ENCODE measurements around the gene KRTAP12-4.
A peak's percentile ranks its signal among the peaks of the same experiment; 100 is the strongest.
"Not testable (repeated sequence)": the region's sequence is repeated elsewhere in the genome, so short reads cannot be mapped to it uniquely, and the experiment has no call there.

The KRTAP12-4 gene

GRCh38 chr21:44689740-44690139 is 35.3 kb upstream of the KRTAP12-4 start:
- not testable (repeated sequence) for H3K4me3 ChIP-seq

DNA sequence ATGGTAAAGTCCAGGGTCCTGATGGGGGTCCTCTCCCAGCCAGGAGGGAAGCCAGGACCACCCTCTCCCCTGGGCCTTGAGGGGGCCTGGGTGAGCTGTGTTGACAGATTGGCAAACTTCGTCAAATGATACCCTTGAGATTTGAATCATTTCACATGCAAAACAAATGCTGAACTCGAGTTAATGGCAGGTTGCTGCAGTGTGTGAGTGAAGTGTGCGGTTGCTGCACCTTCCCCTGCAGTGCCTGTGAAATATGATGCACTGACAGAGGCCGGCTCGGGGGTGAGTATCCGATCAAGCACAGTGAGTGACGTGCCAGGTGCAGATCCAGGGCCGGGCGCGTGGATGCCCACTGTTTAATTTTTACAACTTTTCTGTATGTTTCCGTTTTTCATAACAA is 33.2 kb upstream of the KRTAP12-4 start:
- H3K4me3 ChIP-seq = no peak overlapping the region
- H3K27ac ChIP-seq = no peak overlapping the region

More at GRCh38 chr21:44689740-44690139, 35.3 kb upstream of the KRTAP12-4 start:
- H3K27ac ChIP-seq = not testable (repeated sequence)

DNA sequence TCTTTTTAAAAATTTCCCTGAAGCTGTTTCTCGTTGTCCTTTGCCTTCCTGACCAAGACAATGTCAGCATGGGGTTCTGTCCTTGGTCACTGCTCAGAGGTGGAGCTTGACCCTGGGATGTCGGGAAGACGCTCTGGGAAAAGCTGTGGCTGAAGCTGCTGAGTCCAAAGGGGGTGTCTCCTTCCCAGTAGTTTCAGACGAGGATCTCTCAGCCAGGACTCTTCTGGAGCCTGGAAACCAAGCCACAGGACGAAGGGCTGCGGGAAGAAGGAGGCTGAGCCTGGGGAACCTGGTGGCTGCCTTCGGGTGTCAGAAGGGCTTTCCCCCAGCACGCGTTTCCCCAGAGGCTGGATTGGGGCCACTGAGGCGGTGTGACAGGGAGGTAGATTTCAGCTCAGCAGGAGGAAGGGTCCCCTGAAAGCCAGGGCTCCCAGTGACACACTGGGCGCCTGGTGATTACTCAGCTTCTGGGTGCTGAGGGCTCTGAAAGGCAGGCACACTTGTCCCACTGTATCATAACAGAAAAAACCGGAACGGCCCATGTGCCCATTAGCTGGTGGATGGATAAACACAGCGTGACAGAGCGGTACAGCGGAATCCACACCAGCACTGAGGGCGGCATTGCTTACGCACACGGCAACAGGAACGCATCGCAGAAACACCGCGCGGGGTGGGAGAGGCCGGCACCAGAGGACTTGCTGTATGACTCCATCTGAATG is 32.5 kb upstream of the KRTAP12-4 start:
- no peak overlapping the region for H3K4me3 ChIP-seq
- no peak overlapping the region for H3K27ac ChIP-seq

DNA sequence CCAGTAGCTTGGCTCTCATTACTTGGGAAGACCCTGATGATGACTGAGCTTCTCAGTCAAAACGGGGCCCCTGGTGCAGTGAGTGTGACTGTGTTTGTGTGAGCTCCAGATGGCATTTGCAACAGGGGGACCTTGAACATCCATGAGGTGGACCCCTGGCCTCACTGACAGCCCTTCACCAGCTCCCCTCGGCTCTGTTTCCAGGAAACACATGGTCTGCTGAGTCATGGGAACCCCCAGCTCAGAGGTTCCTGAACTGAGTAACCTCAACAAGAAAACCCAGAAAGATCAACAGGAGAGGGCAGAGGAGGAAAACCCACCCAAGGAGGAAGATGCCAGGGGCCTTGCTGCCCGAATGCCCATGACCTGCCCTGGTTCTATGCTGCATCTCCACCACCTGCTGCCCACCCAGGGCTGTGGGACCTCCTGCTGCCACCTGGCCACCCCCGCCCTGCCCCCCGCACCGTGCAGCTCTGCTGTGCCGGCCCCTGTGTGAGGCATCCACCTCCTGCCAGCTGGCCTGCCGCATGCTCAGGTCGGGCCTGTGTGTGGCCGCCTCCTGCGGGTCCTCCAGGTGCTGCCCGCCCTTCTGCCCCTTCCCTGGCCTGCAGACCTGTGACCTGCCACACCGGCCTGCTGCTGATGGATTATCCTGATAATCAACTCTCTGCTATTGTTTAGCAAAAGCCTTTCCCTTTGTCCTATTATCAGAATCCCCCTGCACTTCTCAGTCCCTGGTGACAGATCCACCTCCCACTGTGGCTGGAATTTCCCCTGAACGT is 31.7 kb upstream of the KRTAP12-4 start:
- no peak overlapping the region for H3K27ac ChIP-seq
- H3K4me3 ChIP-seq = no peak overlapping the region

GRCh38 chr21:44685050-44685449 is 30.6 kb upstream of the KRTAP12-4 start:
- not testable (repeated sequence) for H3K4me3 ChIP-seq, H3K27ac ChIP-seq

- no peak overlapping the region for H3K4me3 ChIP-seq
- no peak overlapping the region for H3K27ac ChIP-seq
These were observed 30.0 kb upstream of the KRTAP12-4 start for GRCh38 chr21:44684483-44684882.

- Histone ChIP-seq H3K4me3 (no peak overlapping the region), H3K27ac (no peak overlapping the region)
These were observed 29.6 kb upstream of the KRTAP12-4 start for GRCh38 chr21:44684077-44684476.

DNA sequence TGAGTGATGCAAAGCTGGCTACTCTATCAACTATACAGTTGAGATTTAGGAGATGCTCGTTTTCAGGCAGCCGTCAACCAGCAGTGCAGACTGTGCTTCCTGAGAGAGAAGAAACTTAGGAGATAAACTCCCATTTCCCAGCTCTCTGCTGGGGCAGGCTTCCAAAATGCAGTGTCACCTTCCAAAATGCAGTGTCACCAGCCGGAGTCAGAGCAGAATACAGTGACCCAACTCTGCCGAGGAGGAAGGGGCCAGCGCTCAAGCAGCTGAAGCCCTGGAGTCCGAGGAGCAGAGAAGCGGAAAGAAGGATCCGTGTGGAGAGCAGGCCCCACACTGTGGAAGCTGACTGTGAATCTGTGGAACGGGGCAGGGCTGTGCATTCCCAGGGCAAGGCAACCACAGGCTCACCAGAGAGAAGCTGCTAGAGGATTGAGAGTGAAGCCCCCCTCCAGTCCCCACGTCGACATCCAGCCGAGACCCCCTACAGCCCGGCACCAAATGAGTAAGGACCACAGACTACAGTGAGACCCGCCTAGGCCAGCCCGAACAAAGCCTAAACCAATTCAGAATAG is 28.2 kb upstream of the KRTAP12-4 start:
- no peak overlapping the region for H3K4me3 ChIP-seq

GRCh38 chr21:44681861-44682579 is 27.6 kb upstream of the KRTAP12-4 start, which contains the start of gene KRTAP12-1:
Gene KRTAP12-1 (minus strand): TSS chr21:44682163. CDS start chr21:44682123, 40 bp downstream.
- H3K4me3 ChIP-seq = no peak within 1 kb of the TSS
- no peak within 1 kb of the TSS for H3K27ac ChIP-seq

More for the DNA sequence above, 28.2 kb upstream of the KRTAP12-4 start:
- no peak overlapping the region for H3K27ac ChIP-seq

GRCh38 chr21:44681152-44681551 is 26.7 kb upstream of the KRTAP12-4 start:
- H3K27ac ChIP-seq = no peak overlapping the region
- no peak overlapping the region for H3K4me3 ChIP-seq

DNA sequence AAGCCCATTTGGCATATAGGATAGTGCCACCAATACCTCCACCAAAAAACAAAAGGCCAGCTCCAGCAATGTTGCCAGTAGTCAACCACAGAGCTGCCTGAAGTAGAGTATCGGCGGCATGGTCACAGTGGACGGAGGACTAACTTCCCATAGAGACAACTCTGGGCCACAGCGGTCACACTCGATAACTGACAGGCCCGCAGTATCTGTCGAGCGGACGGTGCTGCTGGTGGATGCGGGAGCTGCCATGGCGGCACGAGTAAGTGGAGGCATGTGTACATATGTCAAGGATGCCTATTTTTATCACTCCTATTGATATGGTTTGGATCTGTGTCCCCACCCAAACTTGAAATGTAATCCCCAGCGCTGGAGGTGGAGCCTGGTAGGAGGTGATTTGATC is 23.4 kb upstream of the KRTAP12-4 start:
- no peak overlapping the region for H3K27ac ChIP-seq
- no peak overlapping the region for H3K4me3 ChIP-seq

DNA sequence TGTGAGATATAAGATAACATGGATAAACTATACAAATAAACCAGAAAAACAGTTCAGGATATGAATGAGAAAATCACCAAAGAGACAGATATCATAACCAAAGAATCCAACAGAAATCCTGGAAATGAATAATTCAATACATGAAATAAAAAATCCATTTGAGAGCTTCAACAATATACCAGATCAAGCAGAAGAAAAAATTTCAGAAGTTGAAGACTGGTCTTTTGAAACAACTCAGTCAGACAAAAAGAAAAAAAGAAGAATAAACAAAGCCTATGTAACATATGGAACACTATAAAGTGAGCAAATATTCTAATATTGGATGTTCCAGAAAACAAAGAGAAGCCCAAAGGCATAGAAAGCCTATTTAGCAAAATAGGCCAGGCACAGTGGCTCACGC is 17.5 kb upstream of the KRTAP12-4 start:
- Histone ChIP-seq H3K27ac (no peak overlapping the region), H3K4me3 (no peak overlapping the region)

GRCh38 chr21:44670642-44671432 is 16.4 kb upstream of the KRTAP12-4 start:
- Histone ChIP-seq H3K4me3 (no peak overlapping the region), H3K27ac (no peak overlapping the region)

GRCh38 chr21:44667612-44668011 is 13.2 kb upstream of the KRTAP12-4 start:
- no peak overlapping the region for H3K27ac ChIP-seq
- H3K4me3 ChIP-seq = no peak overlapping the region

GRCh38 chr21:44666401-44667320 is 12.2 kb upstream of the KRTAP12-4 start, which contains the start of gene KRTAP12-2:
Gene KRTAP12-2 (minus strand): TSS chr21:44666927. CDS start chr21:44666886, 41 bp downstream.
- Histone ChIP-seq H3K27ac (no peak within 1 kb of the TSS), H3K4me3 (no peak within 1 kb of the TSS)

GRCh38 chr21:44664691-44665090 is 10.2 kb upstream of the KRTAP12-4 start:
- Histone ChIP-seq H3K4me3 (no peak overlapping the region), H3K27ac (no peak overlapping the region)

GRCh38 chr21:44661567-44661966 is 7.1 kb upstream of the KRTAP12-4 start:
- not testable (repeated sequence) for H3K27ac ChIP-seq, H3K4me3 ChIP-seq

DNA sequence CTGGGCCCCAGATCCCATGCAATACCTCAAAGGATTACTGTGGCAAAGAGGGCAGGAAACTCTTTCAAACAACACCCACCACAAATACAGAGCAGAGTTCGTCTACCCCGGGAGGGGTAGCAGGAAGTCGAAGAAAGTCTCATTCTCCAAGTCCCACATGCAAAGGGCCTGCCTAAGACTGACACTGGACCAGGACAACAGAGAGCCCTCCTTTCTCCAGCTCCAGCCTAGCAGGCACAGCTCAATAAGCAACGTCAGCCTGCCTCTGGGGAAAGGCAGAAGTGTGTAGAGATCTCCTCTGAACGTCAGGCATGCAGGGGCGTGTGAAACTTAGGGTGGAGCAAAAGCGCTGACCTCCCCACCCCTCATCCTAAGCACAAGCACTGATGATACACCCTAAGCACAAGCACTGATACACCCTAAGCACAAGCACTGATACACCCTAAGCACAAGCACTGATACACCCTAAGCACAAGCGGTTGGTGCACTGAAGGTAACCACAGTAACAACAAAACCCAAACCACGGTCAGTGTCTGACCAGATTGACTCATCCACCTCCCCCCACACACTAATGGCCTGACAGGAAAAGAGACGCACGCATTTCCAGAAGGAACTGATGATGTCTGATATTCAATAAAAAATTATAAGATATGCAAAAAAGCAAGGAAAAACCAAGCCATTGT is 4.6 kb upstream of the KRTAP12-4 start:
- Histone ChIP-seq H3K27ac (peak overlapping the region in 6 of 21 experiments; percentile 3 to 75 (median 48)), H3K4me3 (no peak overlapping the region)
